GM12878 (cell line): ENCODE data around the gene FAM163A. TPM values are rescaled to one million over a fixed set of nuclear protein-coding genes. Genes with fewer than 3 reads are reported as not detected.

Source experiments
- ATAC-seq: fragments of 200-7000 bp; cut with Tn5 transposase; 3 replicates; pipeline ENCODE4 v1.9.1; 2020; ENCODE audit warnings: mild to moderate bottlenecking, moderate library complexity
- BruUV-seq: library from RNA; stranded (reverse); fragments of 400-500 nt; replicated peaks from 2 replicates; lab custom pipeline; 2021; lab: Mats Ljungman, UMichigan
- CTCF ChIA-PET: fragments of 300-600 bp; sonication (Branson Sonifier 250); formaldehyde crosslinking; extraction: SDS; loops from one replicate; lab custom pipeline; 2021; ENCODE audit warnings: inconsistent platforms; lab: Yijun Ruan, JAX
- POLR2A ChIA-PET: fragments of 350-600 bp; formaldehyde crosslinking; extraction: SDS; loops from one replicate; lab custom pipeline; 2021; ENCODE audit warnings: inconsistent platforms; lab: Charles Lee
- RAD21 ChIA-PET: fragments of 300-600 bp; sonication (Branson Sonifier 250); formaldehyde crosslinking; loops from one replicate; lab custom pipeline; 2023; ENCODE audit warnings: antibody characterized with exemption; ENCODE audit not compliant: unreplicated experiment; lab: Charles Lee
- SMC1A ChIA-PET: fragments of 300-600 bp; sonication (Branson Sonifier 250); formaldehyde crosslinking; loops from one replicate; lab custom pipeline; 2023; ENCODE audit not compliant: unreplicated experiment, uncharacterized antibody; lab: Charles Lee
- DNase-seq: peaks from one replicate; pipeline ENCODE4 v3.0.0-alpha.2; 2011; ENCODE audit warnings: low read depth, low spot score
- FAIRE-seq: peaks from 3 replicates; lab custom pipeline; 2011; peaks lifted over from hg19 to GRCh38; lab: Jason Lieb, UNC
- H2AFZ ChIP-seq: 2 replicates; pipeline ENCODE4 v1.6.0; 2011; ENCODE audit warnings: low read depth, low read length, control low read depth; ENCODE audit not compliant: control insufficient read depth
- H3K27ac ChIP-seq: 2 replicates; pipeline ENCODE4 v1.5.1; 2011; ENCODE audit warnings: control low read depth; ENCODE audit not compliant: control insufficient read depth, insufficient read depth
- H3K27me3 ChIP-seq, 2 experiments: replicated peaks in 1 of 2; 2 replicates each; pipeline versions ENCODE4 v1.6.0 to v1.6.1; 2011; ENCODE audit warnings: low read length in 1 of 2; ENCODE audit not compliant: control insufficient read depth in 2 of 2, insufficient read depth in 2 of 2
- H3K36me3 ChIP-seq, 2 experiments: 2 replicates each; pipeline ENCODE4 v1.5.1; 2011; ENCODE audit warnings: low read length in 1 of 2; ENCODE audit not compliant: control insufficient read depth in 2 of 2, insufficient read depth in 2 of 2
- H3K4me1 ChIP-seq: 2 replicates; pipeline ENCODE4 v1.6.1; 2011; ENCODE audit warnings: mild to moderate bottlenecking, low read length, moderate library complexity, mixed read lengths; ENCODE audit not compliant: control insufficient read depth, insufficient read depth
- H3K4me2 ChIP-seq: 2 replicates; pipeline ENCODE4 v1.6.0; 2011; ENCODE audit warnings: control low read depth; ENCODE audit not compliant: control insufficient read depth, insufficient read depth
- H3K4me3 ChIP-seq: fragments of 200-600 bp; sonication (generic); 2 replicates; pipeline ENCODE4 v1.5.1; 2016
- H3K79me2 ChIP-seq: 2 replicates; pipeline ENCODE4 v1.6.0; 2011; ENCODE audit warnings: low read length; ENCODE audit not compliant: control insufficient read depth, insufficient read depth
- H3K9ac ChIP-seq: 2 replicates; pipeline ENCODE4 v1.8.0; 2011; ENCODE audit warnings: low read length, control low read depth, mixed read lengths; ENCODE audit not compliant: control insufficient read depth, insufficient read depth
- H3K9me3 ChIP-seq: replicated peaks from 3 replicates; pipeline ENCODE4 v1.5.1; 2011; ENCODE audit warnings: mild to moderate bottlenecking, low read length; ENCODE audit not compliant: control insufficient read depth, insufficient read depth
- H4K20me1 ChIP-seq: 2 replicates; pipeline ENCODE4 v1.6.0; 2011; ENCODE audit not compliant: control insufficient read depth, insufficient read depth
- ATF2 ChIP-seq: IDR thresholded peaks from 2 replicates; pipeline ENCODE4 v1.6.1; 2012; ENCODE audit warnings: low read length, inconsistent platforms
- BCL11A ChIP-seq: IDR thresholded peaks from 2 replicates; pipeline ENCODE4 v1.6.1; 2011; ENCODE audit warnings: low read depth, low read length
- BCL3 ChIP-seq: IDR thresholded peaks from 2 replicates; pipeline ENCODE4 v1.6.1; 2011; ENCODE audit warnings: borderline replicate concordance, low read depth, mild to moderate bottlenecking, moderate library complexity, low read length; ENCODE audit not compliant: insufficient read depth, poor library complexity, severe bottlenecking
- CUX1 ChIP-seq: IDR thresholded peaks from 2 replicates; pipeline ENCODE4 v1.6.1; 2012; ENCODE audit warnings: improper control_type of control experiment, low read depth, low read length; ENCODE audit not compliant: insufficient replicate concordance
- EZH2 ChIP-seq: IDR thresholded peaks from 2 replicates; pipeline ENCODE4 v1.6.1; 2012; ENCODE audit warnings: low read depth, mild to moderate bottlenecking, control low read depth, inconsistent platforms, low read length, borderline replicate concordance; ENCODE audit not compliant: control insufficient read depth
- MEF2B ChIP-seq: fragments of 450-650 bp; IDR thresholded peaks from 2 replicates; pipeline ENCODE4 v1.6.1; 2018; ENCODE audit warnings: mild to moderate bottlenecking, moderate library complexity; ENCODE audit not compliant: partially characterized antibody, poor library complexity, severe bottlenecking
- NFIC ChIP-seq: IDR thresholded peaks from 2 replicates; pipeline ENCODE4 v1.6.1; 2012; ENCODE audit warnings: low read depth, mild to moderate bottlenecking, inconsistent platforms, low read length, moderate library complexity
- PBX3 ChIP-seq: IDR thresholded peaks from 2 replicates; pipeline ENCODE4 v1.6.1; 2011; ENCODE audit warnings: mild to moderate bottlenecking, low read depth, low read length, moderate library complexity; ENCODE audit not compliant: insufficient replicate concordance
- SUPT20H ChIP-seq: IDR thresholded peaks from 2 replicates; pipeline ENCODE4 v1.6.1; 2011; ENCODE audit warnings: low read depth, mild to moderate bottlenecking, low read length, moderate library complexity, borderline replicate concordance; ENCODE audit not compliant: control insufficient read depth
- TCF12 ChIP-seq: IDR thresholded peaks from 2 replicates; pipeline ENCODE4 v1.6.1; 2011; ENCODE audit warnings: low read depth, mild to moderate bottlenecking, low read length
- YBX1 ChIP-seq: fragments of 450-650 bp; IDR thresholded peaks from 2 replicates; pipeline ENCODE4 v1.6.1; 2016; ENCODE audit warnings: antibody characterized with exemption
- ZNF384 ChIP-seq: IDR thresholded peaks from 2 replicates; pipeline ENCODE4 v1.6.1; 2012; ENCODE audit warnings: low read depth, mild to moderate bottlenecking, low read length, improper control_type of control experiment, borderline replicate concordance
- ZZZ3 ChIP-seq: IDR thresholded peaks from 2 replicates; pipeline ENCODE4 v1.6.1; 2011; ENCODE audit warnings: low read depth; ENCODE audit not compliant: control insufficient read depth, insufficient read length
- WGBS: methylation state at CpG from one replicate; pipeline ENCODE4 v1.1.6; 2016; ENCODE audit warnings: low lambda C conversion rate; ENCODE audit not compliant: insufficient replicate concordance, insufficient coverage; ENCODE audit errors: missing lambda C conversion rate; 5-methylcytosine and 5-hydroxymethylcytosine counted together
- in situ Hi-C: fragments of 300-500 bp; cut with MboI; formaldehyde crosslinking; loops from 9 replicates; pipeline ENCODE4 v1.14.3; 2018; ENCODE audit warnings: mixed read lengths
- intact Hi-C: fragments of 100-400 bp; cut with micrococcal nuclease; formaldehyde crosslinking; loops from one replicate; pipeline ENCODE4 v1.14.2; 2022; ENCODE audit not compliant: unreplicated experiment
- polyA plus RNA-seq, 11 experiments: library from polyadenylated mRNA; depleted of rRNA in 4 of 11; unstranded in 6 of 11; stranded (reverse) in 5 of 11; fragments of >200 nt; fragmentation: Nextera tagmentation in 4 of 11; fragmentation: Illumina TruSeq in 1 of 11; extraction: Ambion mirVana in 4 of 11; extraction: Trizol in 1 of 11; gene quantifications; 1 replicate in 1 of 11; 2 replicates in 10 of 11; pipeline versions ENCODE4 v1.2.1 to v1.2.3, GENCODE V29; 2011 to 2016; ENCODE audit warnings: inconsistent platforms in 2 of 11, missing spikeins in 2 of 11, low read depth in 1 of 11
- total RNA-seq, 4 experiments: library from RNA; depleted of rRNA in 3 of 4; stranded (reverse); fragments of >200 nt in 3 of 4; fragmentation: Illumina TruSeq in 1 of 4; extraction: Trizol in 1 of 4; gene quantifications; 2 replicates each; pipeline versions ENCODE4 v1.2.1 to v1.2.3, GENCODE V29; 2013 to 2021

FAM163A gene
- total and polyA plus RNA-seq, 10 of the 15 experiments (the other 5 are each of a cell fraction or from before 2014, with no cell fraction given), result not detected

GRCh38 chr1:179779645-179780272 lies 36.7 kb downstream of the FAM163A start:
- FAIRE-seq, result no peak
- POLR2A ChIA-PET, result no interaction called here
- CTCF ChIA-PET, result interaction anchor here (0.6 to 3.8 kb wide), 4 partner anchors 28 to 37 kb away, joined by 3 to 11 read pairs (median 7); no protein-coding TSS in a partner anchor
- H3K79me2 ChIP-seq, result no peaks in the 10 kb centered on the region
- H3K4me3 ChIP-seq, result no peak overlapping the region
- H3K4me1 ChIP-seq, result no peaks in the 10 kb centered on the region
- no peaks in the 10 kb centered on the region for H3K9me3 ChIP-seq
- no peaks in the 10 kb centered on the region for H4K20me1 ChIP-seq
- no peak overlapping the region for H3K9ac ChIP-seq
- no TSS peak for BruUV-seq
- SMC1A ChIA-PET, result interaction anchor here (1.2 kb wide), 1 partner anchor 30 kb away, joined by 4 read pairs; no protein-coding TSS in a partner anchor
- no peak overlapping the region for H2AFZ ChIP-seq
- TF ChIP-seq PBX3 (no peak), MEF2B (no peak), TCF12 (no peak), YBX1 (no peak), BCL3 (no peak), BCL11A (no peak), ZNF384 (no peak), SUPT20H (no peak), EZH2 (no peak), ATF2 (no peak), ZZZ3 (no peak), NFIC (no peak), CUX1 (no peak)
- TF ChIP-seq, all 136 proteins: peak for 0
- H3K4me2 ChIP-seq, result no peak overlapping the region
- peaks cover 1 to 2% of the 10 kb centered on the region in 2 experiments; a peak in 1 of 4 replicates for H3K27me3 ChIP-seq
- H3K27ac ChIP-seq, result no peak overlapping the region
- intact Hi-C loops (no loop called here), in situ Hi-C loops (no loop called here)
- 0% methylated on average over 2 of the region's 2 CpGs for WGBS
- DNase-seq (no peak), ATAC-seq (no peak)
- H3K36me3 ChIP-seq, result no peaks in the 10 kb centered on the region
- RAD21 ChIA-PET, result no interaction called here
